Left kidney (tissue), 2 donors: Measurements from ENCODE around the gene LRRC72. TPM values are rescaled to one million over a fixed set of nuclear protein-coding genes. Genes with fewer than 3 reads are reported as not detected.
"Not testable (repeated sequence)": the region's sequence is repeated elsewhere in the genome, so short reads cannot be mapped to it uniquely, and the experiment has no call there.

ENCODE experiments used
- DNase-seq: peaks from one replicate; pipeline ENCODE4 v3.0.0-alpha.2; 2013
- polyA plus RNA-seq: library from polyadenylated mRNA; unstranded; fragments of 120-200 nt; gene quantifications from one replicate; pipeline ENCODE4 v1.2.1, GENCODE V29; 2013; ENCODE audit not compliant: insufficient read length

Gene LRRC72
- polyA plus RNA-seq, 1 donor: not detected

- no peak for DNase-seq
Measured at GRCh38 chr7:16528520-16528919, 1.9 kb downstream of the LRRC72 start.

- DNase-seq: no peak
Measured at GRCh38 chr7:16529697-16530096, 3.1 kb downstream of the LRRC72 start.

- DNase-seq: no peak
Measured at GRCh38 chr7:16531707-16532106, 5.1 kb downstream of the LRRC72 start.

GRCh38 chr7:16532272-16532671 lies 5.6 kb downstream of the LRRC72 start:
- DNase-seq: no peak

- no peak for DNase-seq
Measured at GRCh38 chr7:16535500-16535899, 8.9 kb downstream of the LRRC72 start.

GRCh38 chr7:16540559-16540958 lies 13.9 kb downstream of the LRRC72 start:
- not testable (repeated sequence) for DNase-seq

GRCh38 chr7:16542401-16542800 lies 15.8 kb downstream of the LRRC72 start:
- DNase-seq: no peak

GRCh38 chr7:16543456-16543855 lies 16.8 kb downstream of the LRRC72 start:
- no peak for DNase-seq

- DNase-seq: no peak
Measured at GRCh38 chr7:16546921-16547505, 20.4 kb downstream of the LRRC72 start.

- no peak for DNase-seq
Measured at GRCh38 chr7:16548428-16548827, 21.8 kb downstream of the LRRC72 start.

- DNase-seq: no peak
Measured at GRCh38 chr7:16550671-16551070, 24.0 kb downstream of the LRRC72 start.

- no peak for DNase-seq
Measured at GRCh38 chr7:16554518-16555236, 28.1 kb downstream of the LRRC72 start.

- DNase-seq: no peak
Measured at GRCh38 chr7:16556359-16556758, 29.7 kb downstream of the LRRC72 start.

GRCh38 chr7:16558761-16559302 lies 32.2 kb downstream of the LRRC72 start:
- no peak for DNase-seq

- no peak for DNase-seq
Measured at GRCh38 chr7:16559497-16560179, 33.0 kb downstream of the LRRC72 start.

- no peak for DNase-seq
Measured at GRCh38 chr7:16561943-16562342, 35.3 kb downstream of the LRRC72 start.

GRCh38 chr7:16562456-16563220 lies 36.0 kb downstream of the LRRC72 start:
- no peak for DNase-seq

- no peak for DNase-seq
Measured at GRCh38 chr7:16563281-16564022, 36.8 kb downstream of the LRRC72 start.

GRCh38 chr7:16564023-16564380 lies 37.4 kb downstream of the LRRC72 start:
- DNase-seq: no peak

GRCh38 chr7:16564909-16565426 lies 38.3 kb downstream of the LRRC72 start:
- DNase-seq: peak; percentile 61

- no peak for DNase-seq
Measured at GRCh38 chr7:16571941-16572340, 45.3 kb downstream of the LRRC72 start.
